Adipose tissue (tissue), 3 donors: ENCODE results near the gene SYNGR2. TPM values are rescaled to one million over a fixed set of nuclear protein-coding genes. Genes with fewer than 3 reads are reported as not detected.

Experiments
- H3K27ac ChIP-seq: one replicate; pipeline ENCODE4 v1.5.1; 2013; ENCODE audit warnings: low read depth, low read length
- WGBS, 3 donors: extraction: QIAGEN DNeasy Blood & Tissue Kit; methylation state at CpG; one replicate each; pipeline ENCODE4 v1.1.7; 2013; 5-methylcytosine and 5-hydroxymethylcytosine counted together
- polyA plus RNA-seq, 3 donors: library from polyadenylated mRNA; stranded (reverse); fragments of 200-250 nt; gene quantifications; one replicate each; pipeline ENCODE4 v1.2.3, GENCODE V29; 2013
- donor health status: healthy with polysubstance abuse.
- donor health status: Bipolar disorder and iron deficiency.
- donor health status: healthy.

The SYNGR2 gene
- polyA plus RNA-seq, 3 donors, result 37.5 to 113 (median 90.3) TPM

DNA sequence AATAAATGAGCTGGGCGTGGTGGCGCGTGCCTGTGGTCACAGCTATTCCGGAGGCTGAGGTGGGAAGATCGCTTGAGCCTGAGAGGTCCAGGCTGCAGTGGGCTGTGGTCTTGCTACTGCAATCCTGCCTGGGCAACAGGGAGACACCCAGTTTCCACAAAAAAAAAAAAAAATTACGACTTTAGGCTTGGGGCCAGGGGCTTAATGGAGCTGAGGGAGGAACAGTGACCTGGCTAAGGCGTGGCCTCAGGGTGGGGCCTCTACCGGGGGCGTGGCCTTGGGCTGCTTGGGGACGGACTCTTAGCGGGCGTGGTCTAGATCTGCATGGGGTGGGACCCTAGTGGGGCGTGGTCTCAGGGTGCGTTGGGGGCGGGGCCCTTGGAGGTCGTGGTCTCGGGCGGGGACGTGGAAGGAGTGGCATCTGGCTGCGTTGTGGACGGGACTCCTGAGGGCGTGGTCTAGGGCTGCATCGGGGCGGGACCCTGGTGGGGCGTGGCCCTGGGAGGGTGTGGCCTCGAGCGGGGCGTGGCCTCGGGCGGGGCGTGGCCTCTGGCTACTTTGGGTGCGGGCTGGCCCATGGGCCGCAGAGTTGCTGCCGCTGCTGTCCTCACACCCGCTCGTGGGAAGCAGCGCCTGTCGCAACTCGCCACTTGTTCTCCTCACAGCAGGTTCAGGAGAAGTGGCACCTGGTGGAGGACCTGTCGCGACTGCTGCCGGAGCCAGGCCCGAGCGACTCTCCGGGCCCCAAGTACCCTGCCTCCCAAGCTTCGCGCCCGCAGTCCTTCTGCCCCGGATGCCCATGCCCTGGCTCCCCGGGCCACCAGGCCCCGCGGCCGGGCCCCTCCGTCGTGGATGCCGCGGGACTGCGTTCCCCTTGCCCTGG lies 28.0 kb upstream of the SYNGR2 start:
- WGBS, 3 donors, result 25 to 29% (median 29%) methylated on average over 46 to 58 of the region's 58 CpGs
- H3K27ac ChIP-seq, result no peak overlapping the region

DNA sequence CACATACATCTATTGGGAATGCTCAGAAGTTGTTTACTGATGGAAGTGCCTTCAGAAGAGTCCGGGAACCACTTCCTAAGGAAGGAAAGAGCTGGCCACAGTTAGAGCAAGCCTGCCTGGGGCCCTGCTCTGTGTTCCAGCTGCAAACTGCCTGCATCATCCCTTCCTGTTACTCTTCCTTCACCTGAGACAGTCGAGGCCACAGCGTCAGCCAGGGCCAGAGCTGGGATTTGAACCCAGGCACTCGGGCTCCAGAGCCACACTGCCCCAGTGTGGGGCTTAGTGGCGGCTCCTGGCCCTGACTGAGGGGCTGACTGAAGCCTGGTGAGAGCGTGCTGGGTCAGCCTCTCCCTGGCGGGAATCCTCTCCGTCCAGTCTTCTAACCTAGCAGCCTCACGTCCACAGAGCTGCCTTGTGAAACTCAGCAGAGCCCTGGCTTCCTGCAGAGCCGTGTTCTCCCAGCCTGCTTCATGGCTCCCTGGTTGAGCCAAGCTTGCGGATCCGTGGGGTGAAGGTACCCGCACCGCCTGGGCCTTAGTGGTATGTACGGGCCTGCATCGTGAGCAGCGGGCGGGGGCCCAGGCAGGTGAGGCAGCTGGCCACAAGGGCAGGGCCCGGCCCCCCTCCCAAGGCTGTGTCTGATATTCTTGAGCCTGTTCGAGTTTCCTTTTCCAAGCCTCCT lies 26.8 kb upstream of the SYNGR2 start:
- WGBS, 3 donors, result 74 to 81% (median 78%) methylated on average over 20 of the region's 20 CpGs
- no peak overlapping the region for H3K27ac ChIP-seq

- WGBS, 3 donors, result 76 to 83% (median 79%) methylated on average over 16 of the region's 16 CpGs
- no peak overlapping the region for H3K27ac ChIP-seq
Measured at GRCh38 chr17:78142119-78142861, 26.1 kb upstream of the SYNGR2 start.

DNA sequence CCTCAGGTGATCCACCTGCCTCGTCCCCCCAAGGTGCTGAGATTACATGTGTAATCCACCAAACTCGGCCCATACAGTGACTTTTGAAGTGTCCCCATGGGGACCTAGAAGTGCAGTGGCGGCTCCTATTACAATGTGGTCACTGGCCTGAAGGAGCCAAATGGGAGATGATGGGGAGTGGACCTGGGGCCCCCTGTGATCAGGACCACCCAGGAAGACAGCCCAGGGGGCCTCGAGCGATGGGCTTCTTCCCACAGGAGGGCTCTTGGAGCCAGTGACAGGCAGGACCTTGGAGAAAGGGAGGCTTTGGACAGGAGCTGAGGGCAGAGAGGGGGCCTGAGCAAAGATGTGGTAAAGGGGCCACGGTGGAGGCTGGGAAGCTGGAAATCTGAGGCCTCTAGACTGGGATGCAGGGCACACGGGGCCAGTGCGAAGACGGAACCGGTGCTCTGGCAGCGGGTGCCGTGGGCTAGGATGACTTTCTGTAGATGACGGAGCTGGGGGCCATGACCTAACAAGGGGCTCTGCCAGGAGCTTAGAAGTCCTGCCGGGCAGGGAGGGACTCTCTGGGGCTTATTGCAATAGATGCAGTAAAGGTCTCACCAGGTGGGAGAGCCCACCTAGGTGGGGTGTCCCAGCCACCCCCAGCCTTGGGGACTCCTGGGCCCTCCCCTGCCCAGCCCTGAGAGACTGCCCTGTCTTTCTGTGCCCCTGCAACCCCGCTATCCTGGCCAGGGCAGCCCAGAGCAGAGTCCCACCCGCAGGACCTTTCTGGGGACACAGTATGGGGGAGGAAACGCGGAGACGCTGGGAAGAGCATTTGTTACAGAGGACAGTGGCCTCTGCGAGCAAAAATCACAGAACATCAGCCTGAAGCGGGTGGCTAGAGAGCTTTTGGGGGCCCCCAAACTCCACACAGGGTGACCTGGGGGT lies 24.9 kb upstream of the SYNGR2 start:
- no peak overlapping the region for H3K27ac ChIP-seq
- WGBS, 3 donors, result 88 to 90% (median 88%) methylated on average over 21 of the region's 21 CpGs

- no peak overlapping the region for H3K27ac ChIP-seq
- WGBS, 3 donors, result 30 to 36% (median 35%) methylated on average over 11 of the region's 11 CpGs
Measured at GRCh38 chr17:78144147-78144719, 24.1 kb upstream of the SYNGR2 start.

- 22 to 56% (median 47%) methylated on average over 18 of the region's 18 CpGs for WGBS, 3 donors
- no peak overlapping the region for H3K27ac ChIP-seq
Measured at GRCh38 chr17:78144736-78145641, 23.4 kb upstream of the SYNGR2 start.

- 92 to 99% (median 94%) methylated on average over 7 of the region's 7 CpGs for WGBS, 3 donors
- no peak overlapping the region for H3K27ac ChIP-seq
Measured at GRCh38 chr17:78146471-78146869, 21.9 kb upstream of the SYNGR2 start.

DNA sequence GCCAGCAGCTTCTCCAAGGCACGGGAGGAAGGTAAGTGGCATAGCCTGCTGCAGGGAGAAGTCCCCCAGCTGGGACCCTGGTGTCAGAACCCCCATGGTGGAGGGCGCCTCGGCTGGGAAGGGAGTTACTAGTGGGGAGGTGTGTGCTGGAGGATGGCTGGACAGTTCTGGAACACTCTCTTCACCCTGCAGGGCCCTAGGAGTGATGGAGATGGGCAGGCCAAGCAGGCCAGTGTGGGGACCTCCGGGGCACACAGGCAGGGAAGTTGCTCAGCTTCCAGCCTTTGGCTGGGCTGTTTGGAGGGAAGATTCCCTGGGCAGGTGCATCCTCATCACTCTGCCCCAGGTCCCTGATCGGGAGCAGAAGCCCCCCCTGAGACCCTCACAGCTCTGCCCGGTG lies 21.5 kb upstream of the SYNGR2 start:
- 85 to 90% (median 90%) methylated on average over 6 of the region's 6 CpGs for WGBS, 3 donors
- H3K27ac ChIP-seq, result no peak overlapping the region

DNA sequence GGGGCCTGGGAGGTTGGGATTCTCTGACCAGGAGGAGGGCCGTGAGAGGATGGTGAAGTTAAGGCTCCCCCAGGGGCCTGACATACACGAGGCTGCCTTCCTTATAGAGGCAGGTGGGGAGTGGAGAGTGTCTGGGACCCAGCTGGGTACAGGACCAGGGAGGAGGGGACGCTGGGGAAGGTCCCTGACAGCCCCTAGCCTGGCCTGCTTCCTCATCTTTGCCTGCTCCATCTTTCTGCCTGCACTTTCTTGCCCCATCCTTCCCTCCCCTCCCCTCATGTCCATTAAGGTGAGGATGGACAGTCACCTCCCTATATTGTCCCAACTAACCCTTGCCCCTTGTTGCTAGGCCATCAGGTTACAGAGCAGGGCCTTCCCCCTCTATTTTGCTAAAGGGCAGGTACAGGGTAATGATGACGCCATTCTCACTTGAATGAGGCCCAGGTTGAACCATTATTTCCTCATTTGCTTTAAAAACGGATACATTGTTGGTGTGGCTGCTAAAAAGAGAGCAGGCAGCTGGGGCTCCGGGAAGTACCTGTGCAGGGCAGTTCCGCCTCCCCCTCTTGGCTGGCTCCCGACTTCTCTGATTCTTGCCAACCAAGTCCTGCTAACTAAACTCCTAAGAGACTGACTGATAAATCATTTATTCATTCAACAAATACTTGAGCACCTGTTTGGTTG lies 20.9 kb upstream of the SYNGR2 start:
- WGBS, 3 donors, result 51 to 61% (median 53%) methylated on average over 8 of the region's 8 CpGs
- H3K27ac ChIP-seq, result no peak overlapping the region

- no peak overlapping the region for H3K27ac ChIP-seq
- 72 to 73% (median 72%) methylated on average over 14 of the region's 14 CpGs for WGBS, 3 donors
Measured at GRCh38 chr17:78148286-78149016, 19.9 kb upstream of the SYNGR2 start.

DNA sequence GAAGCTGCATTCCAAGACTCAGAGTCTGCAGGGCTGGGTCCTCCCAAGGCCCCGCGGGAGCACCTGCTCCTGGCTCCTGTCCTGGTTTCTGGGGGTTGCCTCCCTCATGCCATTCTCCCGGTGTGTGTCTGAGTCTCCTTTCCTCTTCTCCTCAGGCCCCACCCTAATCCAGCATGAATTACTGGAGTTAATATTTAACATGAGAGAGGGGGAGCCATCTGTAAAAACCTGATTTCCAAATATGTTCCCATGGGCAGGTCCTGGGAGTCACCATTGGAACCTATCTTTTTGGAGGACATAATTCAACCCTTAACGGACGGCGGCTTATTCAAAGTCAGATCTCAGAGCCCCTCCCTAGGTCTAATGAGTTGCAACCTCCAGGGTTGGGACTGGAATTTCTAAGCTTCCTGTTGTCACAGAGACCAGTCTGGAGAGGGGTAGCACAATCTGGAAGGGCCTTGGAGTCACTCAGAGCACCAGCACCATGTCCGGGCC lies 16.8 kb upstream of the SYNGR2 start:
- H3K27ac ChIP-seq, result no peak overlapping the region
- 28 to 60% (median 54%) methylated on average over 6 to 7 of the region's 7 CpGs for WGBS, 3 donors

- H3K27ac ChIP-seq, result no peak overlapping the region
- WGBS, 3 donors, result 64 to 84% (median 77%) methylated on average over 11 of the region's 11 CpGs
Measured at GRCh38 chr17:78154903-78155811, 13.2 kb upstream of the SYNGR2 start.

- WGBS, 3 donors, result 44 to 84% (median 47%) methylated on average over 10 of the region's 10 CpGs
Measured at GRCh38 chr17:78159575-78160158, 8.7 kb upstream of the SYNGR2 start.

More at GRCh38 chr17:78159575-78160158, 8.7 kb upstream of the SYNGR2 start:
- no peak overlapping the region for H3K27ac ChIP-seq
